Activated naive CD8-positive, alpha-beta T cell treated with anti-CD3 and anti-CD28 coated beads, Interleukin-2, amount 50 U/mL, for 16 hours (primary cell): Measurements from ENCODE around the gene PSKH1.
"Not testable (repeated sequence)": the region's sequence is repeated elsewhere in the genome, so short reads cannot be mapped to it uniquely, and the experiment has no call there.

Experiments used
- DNase-seq: peaks from one replicate; pipeline ENCODE4 v3.0.0-alpha.2; 2020; ENCODE audit warnings: low read depth, low spot score

The PSKH1 gene

GRCh38 chr16:67961551-67961957 is 68.5 kb downstream of the PSKH1 start:
- no peak for DNase-seq

- no peak for DNase-seq
Observed at GRCh38 chr16:67962135-67962534, 69.1 kb downstream of the PSKH1 start.

GRCh38 chr16:67963292-67963661 is 70.2 kb downstream of the PSKH1 start:
- no peak for DNase-seq

GRCh38 chr16:67963662-67964321 is 70.7 kb downstream of the PSKH1 start:
- no peak for DNase-seq

GRCh38 chr16:67964477-67965131 is 71.5 kb downstream of the PSKH1 start:
- DNase-seq, result no peak

- DNase-seq, result no peak
Observed at GRCh38 chr16:67965668-67966548, 72.9 kb downstream of the PSKH1 start.

- no peak for DNase-seq
Observed at GRCh38 chr16:67966549-67967182, 73.6 kb downstream of the PSKH1 start.

GRCh38 chr16:67967183-67967957 is 74.3 kb downstream of the PSKH1 start:
- no peak for DNase-seq

- DNase-seq, result no peak
Observed at GRCh38 chr16:67967958-67968399, 74.9 kb downstream of the PSKH1 start.

- DNase-seq, result peak; percentile 78
Observed at GRCh38 chr16:67968400-67969253, 75.6 kb downstream of the PSKH1 start, which contains the start of gene SLC12A4. TSS of gene SLC12A4 (minus strand) at chr16:67968637. CDS start at chr16:67968553, 84 bp downstream.

GRCh38 chr16:67969254-67970039 is 76.4 kb downstream of the PSKH1 start:
- no peak for DNase-seq

GRCh38 chr16:67971111-67971510 is 78.1 kb downstream of the PSKH1 start:
- DNase-seq, result no peak

- not testable (repeated sequence) for DNase-seq
Observed at GRCh38 chr16:67972285-67972684, 79.2 kb downstream of the PSKH1 start.

- DNase-seq, result no peak
Observed at GRCh38 chr16:67975321-67976105, 82.5 kb downstream of the PSKH1 start.

- no peak for DNase-seq
Observed at GRCh38 chr16:67976205-67976604, 83.2 kb downstream of the PSKH1 start.

GRCh38 chr16:67977005-67977404 is 84.0 kb downstream of the PSKH1 start:
- DNase-seq, result no peak

GRCh38 chr16:67977469-67978227 is 84.6 kb downstream of the PSKH1 start:
- DNase-seq, result no peak
